Mesendoderm (in vitro differentiated cells): Measurements from ENCODE around the gene MTG2.
A peak's percentile ranks its signal among the peaks of the same experiment; 100 is the strongest.

ENCODE experiments used
- DNase-seq: peaks from one replicate; pipeline ENCODE4 v3.0.0; 2013
- H2AK5ac ChIP-seq: 2 replicates; pipeline ENCODE4 v1.6.1; 2013; ENCODE audit warnings: low read length, inconsistent platforms
- H2BK120ac ChIP-seq: 2 replicates; pipeline ENCODE4 v1.6.1; 2013; ENCODE audit warnings: low read depth, mild to moderate bottlenecking, low read length, moderate library complexity, mixed read lengths
- H2BK15ac ChIP-seq: replicated peaks from 2 replicates; pipeline ENCODE4 v1.6.1; 2013; ENCODE audit warnings: low read depth, mild to moderate bottlenecking, moderate library complexity
- H2BK5ac ChIP-seq: 2 replicates; pipeline ENCODE4 v1.6.1; 2013; ENCODE audit warnings: low read length, inconsistent platforms
- H3K18ac ChIP-seq: 2 replicates; pipeline ENCODE4 v1.6.1; 2013; ENCODE audit warnings: mild to moderate bottlenecking, low read length, mixed read lengths
- H3K23ac ChIP-seq: one replicate; pipeline ENCODE4 v1.6.1; 2013; ENCODE audit warnings: low read length
- H3K27ac ChIP-seq: 2 replicates; pipeline ENCODE4 v1.5.1; 2013; ENCODE audit warnings: low read depth, mild to moderate bottlenecking, inconsistent platforms, low read length, moderate library complexity
- H3K27me3 ChIP-seq: 2 replicates; pipeline ENCODE4 v1.6.1; 2013; ENCODE audit warnings: low read length, control low read depth, mild to moderate bottlenecking, inconsistent platforms; ENCODE audit not compliant: insufficient read depth, poor library complexity
- H3K36me3 ChIP-seq: 2 replicates; pipeline ENCODE4 v1.6.1; 2013; ENCODE audit warnings: low read length, inconsistent platforms; ENCODE audit not compliant: control insufficient read depth, insufficient read depth
- H3K4ac ChIP-seq: one replicate; pipeline ENCODE4 v1.6.1; 2013; ENCODE audit warnings: low read depth, mild to moderate bottlenecking, low read length, moderate library complexity
- H3K4me1 ChIP-seq: 2 replicates; pipeline ENCODE4 v1.6.1; 2013; ENCODE audit warnings: low read depth, low read length, inconsistent platforms; ENCODE audit not compliant: control insufficient read depth
- H3K4me2 ChIP-seq: 2 replicates; pipeline ENCODE4 v1.6.1; 2013; ENCODE audit warnings: low read length
- H3K4me3 ChIP-seq: 2 replicates; pipeline ENCODE4 v1.5.1; 2013; ENCODE audit warnings: mild to moderate bottlenecking, low read length
- H3K56ac ChIP-seq: one replicate; pipeline ENCODE4 v1.6.1; 2013; ENCODE audit warnings: low read length
- H3K79me1 ChIP-seq: 2 replicates; pipeline ENCODE4 v1.6.1; 2013; ENCODE audit warnings: low read length, inconsistent platforms
- H3K79me2 ChIP-seq: 2 replicates; pipeline ENCODE4 v1.6.1; 2013; ENCODE audit warnings: mild to moderate bottlenecking, low read length; ENCODE audit not compliant: control insufficient read depth, insufficient read depth
- H3K9ac ChIP-seq: 2 replicates; pipeline ENCODE4 v1.6.1; 2013; ENCODE audit warnings: low read length, inconsistent platforms
- H4K5ac ChIP-seq: one replicate; pipeline ENCODE4 v1.6.1; 2013; ENCODE audit warnings: low read length
- H4K8ac ChIP-seq: one replicate; pipeline ENCODE4 v1.6.1; 2013; ENCODE audit warnings: low read depth, mild to moderate bottlenecking, control low read depth, low read length, moderate library complexity
- WGBS: extraction: QIAGEN DNeasy Blood & Tissue Kit; methylation state at CpG from one replicate; pipeline ENCODE4 v1.1.7; 2013; ENCODE audit warnings: low lambda C conversion rate, missing lambda C conversion rate; ENCODE audit not compliant: insufficient coverage; ENCODE audit errors: extremely low coverage; 5-methylcytosine and 5-hydroxymethylcytosine counted together

Gene MTG2

DNA sequence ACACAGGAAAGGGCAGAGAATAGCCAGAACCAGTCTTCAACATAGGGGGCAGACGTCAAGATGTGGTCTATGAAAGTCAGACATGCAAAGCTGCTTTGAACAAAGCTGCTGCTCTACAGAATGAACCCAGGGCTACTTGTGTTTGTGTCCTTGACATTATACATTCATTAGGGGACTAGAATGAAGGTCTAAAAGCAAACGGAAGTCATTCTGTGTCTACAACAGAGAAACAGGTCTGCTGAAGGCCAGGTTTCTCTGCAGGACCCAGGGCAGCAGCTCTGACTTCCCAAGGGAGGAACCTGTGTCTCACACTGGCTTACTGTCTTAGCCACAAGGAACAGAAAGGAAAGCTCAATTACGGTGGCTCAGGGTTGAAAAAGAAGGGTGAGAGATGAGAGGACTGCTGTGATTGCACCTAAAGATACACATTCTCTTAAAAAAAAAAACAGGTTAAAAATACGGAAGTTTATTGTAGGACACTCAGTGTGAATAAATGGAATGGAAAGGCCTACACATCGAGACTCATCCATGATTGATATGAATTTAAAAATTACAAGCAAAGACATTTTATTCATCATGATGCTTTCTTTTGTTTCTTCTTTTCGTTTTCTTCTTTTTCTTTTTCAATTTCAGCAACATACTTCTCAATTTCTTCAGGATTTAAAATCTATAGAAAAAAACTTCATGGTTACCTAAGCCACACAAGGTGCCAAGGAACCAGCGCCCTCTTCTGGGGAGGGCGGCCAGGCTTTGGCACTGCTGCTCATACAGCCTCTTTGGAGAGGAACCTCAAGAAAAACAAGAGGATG lies 46.3 kb upstream of the MTG2 start:
- H3K4me1 ChIP-seq = peaks cover 1% of the 10 kb centered on the region
- peak; percentile 80 for DNase-seq
- H3K79me1 ChIP-seq = peaks cover 21% of the 10 kb centered on the region
- no peak overlapping the region for H4K8ac ChIP-seq
- H3K23ac ChIP-seq = no peak overlapping the region
- H4K5ac ChIP-seq = no peak overlapping the region
- no peak overlapping the region for H3K4me3 ChIP-seq
- H3K27me3 ChIP-seq = no peaks in the 10 kb centered on the region
- no peak overlapping the region for H3K27ac ChIP-seq
- no CpG with 5 or more reads among the region's 8 CpGs for WGBS
- peaks cover 37% of the 10 kb centered on the region for H3K36me3 ChIP-seq
- no peak overlapping the region for H2AK5ac ChIP-seq
- H3K79me2 ChIP-seq = peaks cover 21% of the 10 kb centered on the region
- H2BK15ac ChIP-seq = no peak overlapping the region
- H2BK120ac ChIP-seq = no peak overlapping the region
- H3K4me2 ChIP-seq = no peak overlapping the region
- no peak overlapping the region for H3K4ac ChIP-seq
- no peak overlapping the region for H3K9ac ChIP-seq
- H3K18ac ChIP-seq = no peak overlapping the region
- no peak overlapping the region for H2BK5ac ChIP-seq
- H3K56ac ChIP-seq = no peak overlapping the region

GRCh38 chr20:62137092-62137384 lies 45.8 kb upstream of the MTG2 start:
- no peak for DNase-seq
- Histone ChIP-seq H3K36me3 (peaks cover 34% of the 10 kb centered on the region), H3K4me2 (no peak overlapping the region), H3K9ac (no peak overlapping the region), H3K23ac (no peak overlapping the region), H3K4ac (no peak overlapping the region), H2BK15ac (no peak overlapping the region), H3K79me2 (peaks cover 27% of the 10 kb centered on the region), H3K4me1 (peaks cover 3% of the 10 kb centered on the region), H4K8ac (no peak overlapping the region), H3K18ac (no peak overlapping the region), H2BK120ac (no peak overlapping the region), H3K27me3 (no peaks in the 10 kb centered on the region), H2BK5ac (no peak overlapping the region), H3K79me1 (peaks cover 23% of the 10 kb centered on the region), H3K56ac (no peak overlapping the region), H3K27ac (no peak overlapping the region), H2AK5ac (no peak overlapping the region), H4K5ac (no peak overlapping the region), H3K4me3 (no peak overlapping the region)
- WGBS = no CpG with 5 or more reads among the region's 6 CpGs

DNA sequence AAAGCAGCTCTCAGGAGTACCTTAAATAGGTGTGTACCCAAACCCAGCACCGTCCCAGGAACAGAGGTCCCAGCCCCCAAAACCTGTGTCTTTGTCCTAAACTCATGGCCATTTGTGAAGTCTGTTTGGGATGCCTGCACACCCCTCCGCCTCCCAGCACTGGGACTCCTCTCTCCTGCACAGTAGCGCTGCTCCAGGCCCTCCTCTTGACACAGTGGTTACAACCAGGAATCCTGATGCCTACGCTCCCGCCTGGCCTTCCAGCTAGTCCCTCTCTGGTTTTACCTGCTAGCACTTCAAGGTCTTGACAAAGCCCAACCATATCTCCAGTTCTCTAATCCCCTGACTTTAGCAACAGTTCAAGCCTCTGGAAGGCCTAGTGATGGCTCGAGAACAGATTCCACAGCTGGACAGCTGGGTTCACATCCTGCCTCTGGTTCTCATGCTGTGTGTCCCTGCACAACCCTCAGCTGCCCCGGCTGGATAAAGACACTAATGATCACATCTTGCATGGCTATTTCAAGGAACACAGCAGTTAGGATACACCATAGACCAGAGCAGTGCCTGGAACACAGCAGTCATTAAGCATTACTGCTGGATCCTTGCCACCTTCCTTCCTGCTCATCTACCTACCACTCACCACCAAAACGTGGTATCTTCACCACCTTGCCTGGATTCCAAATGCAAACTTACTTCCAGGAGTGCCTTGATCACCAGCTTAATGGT lies 45.2 kb upstream of the MTG2 start:
- no peak overlapping the region for H3K4me3 ChIP-seq
- H3K79me2 ChIP-seq = peaks cover 33% of the 10 kb centered on the region
- H3K79me1 ChIP-seq = peaks cover 23% of the 10 kb centered on the region
- H3K23ac ChIP-seq = no peak overlapping the region
- no CpG with 5 or more reads among the region's 8 CpGs for WGBS
- H3K9ac ChIP-seq = no peak overlapping the region
- H2BK15ac ChIP-seq = no peak overlapping the region
- no peak overlapping the region for H3K27ac ChIP-seq
- no peak for DNase-seq
- H2BK5ac ChIP-seq = no peak overlapping the region
- peaks cover 3% of the 10 kb centered on the region for H3K4me1 ChIP-seq
- H3K4ac ChIP-seq = no peak overlapping the region
- no peak overlapping the region for H4K5ac ChIP-seq
- H2AK5ac ChIP-seq = no peak overlapping the region
- H3K36me3 ChIP-seq = peaks cover 34% of the 10 kb centered on the region
- no peak overlapping the region for H4K8ac ChIP-seq
- H3K56ac ChIP-seq = no peak overlapping the region
- H2BK120ac ChIP-seq = no peak overlapping the region
- H3K18ac ChIP-seq = no peak overlapping the region
- no peaks in the 10 kb centered on the region for H3K27me3 ChIP-seq
- no peak overlapping the region for H3K4me2 ChIP-seq

DNA sequence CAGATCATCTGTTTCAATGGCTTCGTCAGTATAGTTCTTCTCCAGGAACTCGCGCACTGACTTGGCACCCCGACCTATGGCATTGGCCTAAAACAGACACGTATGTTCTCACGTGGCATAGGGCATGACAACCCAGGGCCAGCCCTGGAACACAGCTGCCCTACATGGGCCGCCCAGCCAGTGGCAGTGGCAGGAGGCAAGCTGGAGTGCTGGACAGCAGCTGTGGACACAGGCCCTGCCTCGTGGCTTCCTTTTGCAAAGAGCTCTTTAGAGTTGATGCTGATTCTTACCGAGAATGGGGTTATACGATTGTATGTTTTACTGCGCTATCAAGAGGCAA lies 44.7 kb upstream of the MTG2 start:
- Histone ChIP-seq H3K36me3 (peaks cover 34% of the 10 kb centered on the region), H3K4me1 (peaks cover 3% of the 10 kb centered on the region), H3K56ac (no peak overlapping the region), H2BK5ac (no peak overlapping the region), H3K18ac (no peak overlapping the region), H2BK120ac (no peak overlapping the region), H3K79me1 (peaks cover 22% of the 10 kb centered on the region), H3K27ac (no peak overlapping the region), H3K4me2 (no peak overlapping the region), H3K4ac (no peak overlapping the region), H3K79me2 (peaks cover 37% of the 10 kb centered on the region), H4K5ac (no peak overlapping the region), H3K9ac (no peak overlapping the region), H4K8ac (no peak overlapping the region), H2AK5ac (no peak overlapping the region), H2BK15ac (no peak overlapping the region), H3K4me3 (no peak overlapping the region), H3K27me3 (no peaks in the 10 kb centered on the region), H3K23ac (no peak overlapping the region)
- no CpG with 5 or more reads among the region's 11 CpGs for WGBS
- no peak for DNase-seq

GRCh38 chr20:62138912-62139311 lies 43.9 kb upstream of the MTG2 start:
- H2BK120ac ChIP-seq = no peak overlapping the region
- no peak overlapping the region for H4K5ac ChIP-seq
- no peak overlapping the region for H3K27ac ChIP-seq
- H2BK15ac ChIP-seq = no peak overlapping the region
- H3K18ac ChIP-seq = no peak overlapping the region
- H3K36me3 ChIP-seq = peaks cover 32% of the 10 kb centered on the region
- H4K8ac ChIP-seq = no peak overlapping the region
- H3K4ac ChIP-seq = no peak overlapping the region
- no peak overlapping the region for H3K4me2 ChIP-seq
- H3K27me3 ChIP-seq = no peaks in the 10 kb centered on the region
- H3K4me3 ChIP-seq = no peak overlapping the region
- no peak overlapping the region for H2BK5ac ChIP-seq
- H3K9ac ChIP-seq = no peak overlapping the region
- peaks cover 20% of the 10 kb centered on the region for H3K79me1 ChIP-seq
- peaks cover 37% of the 10 kb centered on the region for H3K79me2 ChIP-seq
- no peak for DNase-seq
- H2AK5ac ChIP-seq = no peak overlapping the region
- H3K23ac ChIP-seq = no peak overlapping the region
- no CpG with 5 or more reads among the region's 10 CpGs for WGBS
- H3K4me1 ChIP-seq = peaks cover 3% of the 10 kb centered on the region
- no peak overlapping the region for H3K56ac ChIP-seq
